GM19238 (cell line): Measurements from ENCODE around the gene HRH4.

ENCODE experiments used
- DNase-seq: peaks from one replicate; pipeline ENCODE4 v3.0.0; 2011; ENCODE audit warnings: low spot score; ENCODE audit not compliant: insufficient read length

Gene HRH4

GRCh38 chr18:24465486-24465885, 5.0 kb downstream of the HRH4 start:
- no peak for DNase-seq

GRCh38 chr18:24466771-24467170, 6.3 kb downstream of the HRH4 start:
- no peak for DNase-seq

- DNase-seq = no peak
Measured at GRCh38 chr18:24470022-24470618, 9.7 kb downstream of the HRH4 start.

- no peak for DNase-seq
Measured at GRCh38 chr18:24470805-24471204, 10.4 kb downstream of the HRH4 start.

GRCh38 chr18:24472591-24472990, 12.2 kb downstream of the HRH4 start:
- DNase-seq = no peak

GRCh38 chr18:24474406-24474805, 14.0 kb downstream of the HRH4 start:
- DNase-seq = no peak

- DNase-seq = no peak
Measured at GRCh38 chr18:24475926-24476589, 15.6 kb downstream of the HRH4 start.

GRCh38 chr18:24479371-24479770, 18.9 kb downstream of the HRH4 start:
- no peak for DNase-seq

- DNase-seq = no peak
Measured at GRCh38 chr18:24482821-24483220, 22.4 kb downstream of the HRH4 start.

GRCh38 chr18:24485681-24486080, 25.2 kb downstream of the HRH4 start:
- no peak for DNase-seq

GRCh38 chr18:24486684-24487083, 26.2 kb downstream of the HRH4 start:
- no peak for DNase-seq

- DNase-seq = peak; percentile 9
Measured at GRCh38 chr18:24488824-24489493, 28.5 kb downstream of the HRH4 start.

- DNase-seq = no peak
Measured at GRCh38 chr18:24490539-24490938, 30.1 kb downstream of the HRH4 start.

GRCh38 chr18:24491927-24492834, 31.7 kb downstream of the HRH4 start:
- DNase-seq = peak; percentile 5

GRCh38 chr18:24494586-24494985, 34.1 kb downstream of the HRH4 start:
- DNase-seq = no peak

- no peak for DNase-seq
Measured at GRCh38 chr18:24497031-24497754, 36.8 kb downstream of the HRH4 start.

- no peak for DNase-seq
Measured at GRCh38 chr18:24499814-24500213, 39.4 kb downstream of the HRH4 start.

- no peak for DNase-seq
Measured at GRCh38 chr18:24500217-24500616, 39.8 kb downstream of the HRH4 start.

GRCh38 chr18:24500766-24501165, 40.3 kb downstream of the HRH4 start:
- no peak for DNase-seq

- no peak for DNase-seq
Measured at GRCh38 chr18:24502667-24503523, 42.5 kb downstream of the HRH4 start.
